Cardiac muscle cell (in vitro differentiated cells and primary cell): ENCODE measurements around the gene RFNG. TPM values are rescaled to one million over a fixed set of nuclear protein-coding genes. Genes with fewer than 3 reads are reported as not detected.

Experiments used
- DNase-seq, 2 donors: peaks; one replicate each; pipeline versions ENCODE4 v3.0.0 to v3.0.0-alpha.2; 2010 to 2017; ENCODE audit warnings: low read depth in 1 of 2, low spot score in 1 of 2
- H3K27ac ChIP-seq: fragments of 200-600 bp; sonication (generic); 2 replicates; pipeline ENCODE4 v1.5.1; 2016
- H3K27me3 ChIP-seq: fragments of 200-600 bp; sonication (generic); 2 replicates; pipeline ENCODE4 v1.6.0; 2016; ENCODE audit warnings: control low read depth
- H3K36me3 ChIP-seq: fragments of 200-600 bp; sonication (generic); 2 replicates; pipeline ENCODE4 v1.5.1; 2016; ENCODE audit warnings: control low read depth
- H3K4me1 ChIP-seq: fragments of 200-600 bp; sonication (generic); 2 replicates; pipeline ENCODE4 v1.8.1; 2017; ENCODE audit warnings: low read depth, mild to moderate bottlenecking, mixed run types
- H3K4me3 ChIP-seq: fragments of 200-600 bp; sonication (generic); 2 replicates; pipeline ENCODE4 v1.5.1; 2016; ENCODE audit warnings: mild to moderate bottlenecking
- H3K9me3 ChIP-seq: fragments of 200-600 bp; sonication (generic); 2 replicates; pipeline ENCODE4 v1.5.1; 2017; ENCODE audit warnings: low read depth, mild to moderate bottlenecking, control low read depth
- CTCF ChIP-seq: IDR thresholded peaks from 2 replicates; pipeline ENCODE4 v1.5.1; 2012; ENCODE audit warnings: low read depth, mild to moderate bottlenecking, low read length
- polyA plus RNA-seq: library from polyadenylated mRNA; unstranded; fragments of >200 nt; fragmentation: Nextera tagmentation; extraction: Ambion mirVana; gene quantifications from 2 replicates; pipeline ENCODE4 v1.2.1, GENCODE V29; 2016
- total RNA-seq: library from RNA; depleted of rRNA; stranded (reverse); fragments of >200 nt; gene quantifications from 2 replicates; pipeline ENCODE4 v1.2.3, GENCODE V29; 2016

Gene RFNG
- total and polyA plus RNA-seq, 2 experiments from 2014 or later: 94.6 to 98.3 TPM

- no peak for TF ChIP-seq CTCF
- DNase-seq: peak; percentile 72 to 74
- peak within 1 kb of the TSS; percentile 67 for H3K27ac ChIP-seq
These were observed 14.2 kb upstream of the RFNG start, which contains the start of gene DUS1L for GRCh38 chr17:82065638-82066303. Gene DUS1L, minus strand, starts transcription at chr17:82065804. Its CDS starts 745 bp downstream, at chr17:82065059.

GRCh38 chr17:82065193-82065637 lies 13.6 kb upstream of the RFNG start:
- TF ChIP-seq CTCF: no peak
- H3K27ac ChIP-seq: no peak overlapping the region
- peaks cover 5% of the 10 kb centered on the region for H3K4me1 ChIP-seq
- no peaks in the 10 kb centered on the region for H3K9me3 ChIP-seq
- peak overlapping the region; percentile 75 for H3K4me3 ChIP-seq
- peaks cover 14% of the 10 kb centered on the region for H3K36me3 ChIP-seq
- DNase-seq: peak; percentile 31 to 46
- H3K27me3 ChIP-seq: no peaks in the 10 kb centered on the region

More at GRCh38 chr17:82065638-82066303, 14.2 kb upstream of the RFNG start, which contains the start of gene DUS1L:
- H3K36me3 ChIP-seq: peaks cover 9% of the 10 kb centered on the region
- peaks cover 5% of the 10 kb centered on the region for H3K4me1 ChIP-seq
- H3K9me3 ChIP-seq: no peaks in the 10 kb centered on the region
- peak within 1 kb of the TSS; percentile 75 for H3K4me3 ChIP-seq
- H3K27me3 ChIP-seq: no peaks in the 10 kb centered on the region

- Histone ChIP-seq H3K36me3 (peaks cover 17% of the 10 kb centered on the region), H3K27me3 (no peaks in the 10 kb centered on the region), H3K4me3 (peak overlapping the region; percentile 75), H3K9me3 (no peaks in the 10 kb centered on the region), H3K27ac (no peak overlapping the region), H3K4me1 (peaks cover 5% of the 10 kb centered on the region)
- DNase-seq: no peak
- TF ChIP-seq CTCF: no peak
These were observed 13.0 kb upstream of the RFNG start for GRCh38 chr17:82064433-82065192.

GRCh38 chr17:82063424-82064415 lies 12.1 kb upstream of the RFNG start:
- Histone ChIP-seq H3K9me3 (no peaks in the 10 kb centered on the region), H3K4me1 (peaks cover 5% of the 10 kb centered on the region), H3K36me3 (peaks cover 18% of the 10 kb centered on the region), H3K4me3 (no peak overlapping the region), H3K27ac (no peak overlapping the region), H3K27me3 (no peaks in the 10 kb centered on the region)
- no peak for DNase-seq
- no peak for TF ChIP-seq CTCF

- Histone ChIP-seq H3K9me3 (no peaks in the 10 kb centered on the region), H3K4me3 (no peak overlapping the region), H3K4me1 (peaks cover 5% of the 10 kb centered on the region), H3K36me3 (peaks cover 20% of the 10 kb centered on the region), H3K27me3 (no peaks in the 10 kb centered on the region), H3K27ac (no peak overlapping the region)
- no peak for DNase-seq
- no peak for TF ChIP-seq CTCF
These were observed 11.4 kb upstream of the RFNG start for GRCh38 chr17:82062984-82063368.
